DMS 273 treated with DMSO at 0.1 percent for 48 hours (cell line): ENCODE results near the gene POLR3GL.

ENCODE experiments used
- DNase-seq: peaks from one replicate; lab custom pipeline; 2025; lab: John Stamatoyannopoulos, UW

Gene POLR3GL

GRCh38 chr1:145975216-145975615 lies 10.7 kb downstream of the POLR3GL start:
- DNase-seq: no peak

GRCh38 chr1:145977016-145977415 lies 12.5 kb downstream of the POLR3GL start:
- no peak for DNase-seq

GRCh38 chr1:145977486-145978470 lies 13.3 kb downstream of the POLR3GL start:
- peak; percentile 71 for DNase-seq

DNA sequence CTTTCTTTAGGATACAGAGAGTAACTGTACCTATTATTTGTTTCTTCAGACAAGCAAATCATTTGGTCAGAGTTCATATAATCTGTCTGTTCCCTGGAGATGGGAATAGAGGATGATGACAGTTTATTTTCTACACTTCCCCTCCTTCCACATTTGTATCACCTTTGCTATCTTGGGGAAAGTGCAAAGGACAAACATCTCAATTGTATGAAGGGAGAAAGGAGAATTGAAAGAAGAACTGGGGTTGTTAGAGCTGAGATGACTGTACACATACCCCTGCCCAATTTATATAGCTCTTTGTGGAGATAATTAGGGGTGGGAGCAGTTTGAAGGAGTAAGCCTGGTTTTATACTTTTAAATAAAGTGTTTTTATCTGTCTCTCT lies 14.0 kb downstream of the POLR3GL start:
- no peak for DNase-seq

DNA sequence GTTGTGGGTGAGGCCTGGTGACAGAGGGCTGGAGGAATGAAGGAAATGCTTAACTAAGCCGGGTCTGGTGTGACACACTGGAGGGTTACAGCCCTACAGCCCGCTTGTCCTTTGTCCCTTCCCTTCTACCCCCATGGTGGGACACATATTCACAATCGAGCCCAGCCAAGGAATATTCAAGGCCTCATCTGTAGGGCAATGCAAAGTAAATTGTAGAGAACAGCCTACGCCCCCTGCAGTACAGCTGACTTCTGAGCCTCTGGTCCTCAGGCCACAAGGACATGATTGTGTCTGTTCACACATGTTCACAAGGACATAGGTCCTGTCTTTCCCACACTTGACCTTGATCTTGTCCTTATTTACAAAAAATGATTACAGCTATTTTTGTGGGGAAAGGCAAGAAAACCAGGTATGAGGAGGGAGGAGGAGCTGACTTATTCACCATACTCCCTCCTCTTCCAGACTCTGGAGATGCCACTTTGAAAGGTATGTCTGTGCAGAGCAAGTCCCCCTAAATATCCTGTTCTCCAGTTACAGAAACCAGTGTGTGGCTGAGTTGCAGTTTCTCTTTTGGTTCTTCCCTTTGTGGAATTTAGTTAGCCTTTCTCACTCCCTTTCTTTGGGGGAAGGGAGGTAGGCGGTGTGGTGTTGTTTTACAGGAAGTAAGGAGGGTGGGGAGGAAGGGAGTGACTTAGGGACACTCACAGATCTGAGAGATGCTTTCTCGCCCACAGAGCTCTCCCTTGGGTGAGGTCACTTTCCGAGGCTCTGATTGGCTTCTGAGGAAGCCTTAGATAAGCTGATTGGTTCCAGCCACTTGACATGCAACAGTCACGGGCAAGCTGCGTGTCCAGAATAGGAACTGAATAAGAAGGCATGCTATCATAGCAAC lies 14.6 kb downstream of the POLR3GL start:
- peak; percentile 95 for DNase-seq

DNA sequence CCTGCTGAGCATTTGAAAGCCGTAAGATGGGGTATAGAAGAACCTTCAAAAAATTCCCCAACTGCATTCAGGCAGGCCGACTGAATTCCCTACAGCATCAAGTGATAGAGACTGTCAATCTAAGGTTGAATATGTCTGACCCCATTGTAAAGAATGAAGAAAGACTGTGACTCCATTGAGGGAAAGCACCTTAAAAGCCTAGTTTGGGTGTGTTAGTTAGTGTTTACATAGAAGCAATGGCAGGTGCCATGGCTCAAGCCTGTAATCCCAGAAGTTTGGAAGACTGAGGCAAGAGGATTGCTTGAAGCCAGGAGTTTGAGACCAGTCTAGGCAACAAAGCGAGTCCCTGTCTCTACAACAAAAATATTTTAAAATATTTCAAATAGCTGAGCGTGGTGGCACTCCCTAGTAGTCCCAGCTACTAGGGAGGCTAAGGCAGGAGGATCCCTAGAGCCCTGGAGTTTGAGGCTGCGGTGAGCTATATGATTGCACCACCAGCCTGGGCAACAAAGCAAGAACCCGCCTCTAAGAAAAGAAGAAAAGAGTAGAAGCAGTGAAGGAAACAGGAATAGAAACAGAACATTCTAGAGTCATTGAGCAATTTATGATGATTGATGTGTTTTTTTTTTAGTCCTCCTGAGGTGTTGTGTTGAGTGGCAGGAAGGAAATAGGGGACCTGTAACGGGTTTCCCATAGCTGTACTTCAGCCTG lies 15.4 kb downstream of the POLR3GL start:
- DNase-seq: no peak

DNA sequence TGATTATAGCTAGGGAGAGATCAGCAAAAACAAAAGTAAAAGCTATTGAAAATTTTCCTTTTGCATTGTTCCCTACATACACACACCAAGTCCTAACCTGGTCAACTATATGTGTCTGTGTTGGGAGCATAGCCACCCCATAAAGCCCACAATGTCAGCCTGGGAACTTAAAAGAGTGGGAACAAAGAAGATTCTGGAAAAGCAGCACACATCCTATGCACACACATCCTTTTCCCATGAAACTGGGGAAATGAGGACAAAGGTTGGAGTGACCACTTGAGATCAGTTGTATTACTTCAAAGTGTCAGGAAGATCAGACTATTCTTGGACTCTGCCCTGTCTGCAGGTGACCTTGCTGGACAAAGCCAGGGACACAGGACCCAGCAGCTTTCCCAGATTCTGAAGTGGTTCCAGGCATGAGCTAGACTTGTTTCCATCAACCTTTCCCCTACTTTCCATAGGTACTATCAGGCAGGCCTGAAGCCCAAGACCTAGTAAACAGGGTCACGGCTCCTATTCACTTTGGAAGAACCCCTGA lies 16.0 kb downstream of the POLR3GL start:
- DNase-seq: no peak

- no peak for DNase-seq
Measured at GRCh38 chr1:145982010-145982723, 17.7 kb downstream of the POLR3GL start.

DNA sequence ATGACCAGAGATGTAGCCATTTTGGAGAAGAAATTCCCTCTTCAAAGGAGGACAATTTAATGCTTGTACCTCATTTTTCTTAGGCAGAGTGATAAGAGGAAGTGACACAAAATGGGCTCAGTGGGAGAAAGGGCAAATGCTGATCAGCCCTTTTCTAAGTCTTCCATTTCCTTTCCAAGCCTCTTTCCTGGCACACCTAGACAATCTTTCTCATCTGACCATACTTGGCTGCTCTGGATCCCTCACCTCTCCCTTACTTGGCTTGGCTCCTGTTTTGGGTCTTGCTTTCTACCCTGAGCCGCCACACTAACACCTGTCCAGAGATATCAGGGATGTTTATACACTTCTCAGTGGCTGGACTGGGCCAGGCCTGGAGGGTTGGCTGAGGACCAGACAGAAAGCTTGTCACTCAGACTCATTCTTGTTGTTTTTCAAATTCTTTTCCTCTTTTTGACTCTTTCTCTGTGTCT lies 18.8 kb downstream of the POLR3GL start:
- no peak for DNase-seq

DNA sequence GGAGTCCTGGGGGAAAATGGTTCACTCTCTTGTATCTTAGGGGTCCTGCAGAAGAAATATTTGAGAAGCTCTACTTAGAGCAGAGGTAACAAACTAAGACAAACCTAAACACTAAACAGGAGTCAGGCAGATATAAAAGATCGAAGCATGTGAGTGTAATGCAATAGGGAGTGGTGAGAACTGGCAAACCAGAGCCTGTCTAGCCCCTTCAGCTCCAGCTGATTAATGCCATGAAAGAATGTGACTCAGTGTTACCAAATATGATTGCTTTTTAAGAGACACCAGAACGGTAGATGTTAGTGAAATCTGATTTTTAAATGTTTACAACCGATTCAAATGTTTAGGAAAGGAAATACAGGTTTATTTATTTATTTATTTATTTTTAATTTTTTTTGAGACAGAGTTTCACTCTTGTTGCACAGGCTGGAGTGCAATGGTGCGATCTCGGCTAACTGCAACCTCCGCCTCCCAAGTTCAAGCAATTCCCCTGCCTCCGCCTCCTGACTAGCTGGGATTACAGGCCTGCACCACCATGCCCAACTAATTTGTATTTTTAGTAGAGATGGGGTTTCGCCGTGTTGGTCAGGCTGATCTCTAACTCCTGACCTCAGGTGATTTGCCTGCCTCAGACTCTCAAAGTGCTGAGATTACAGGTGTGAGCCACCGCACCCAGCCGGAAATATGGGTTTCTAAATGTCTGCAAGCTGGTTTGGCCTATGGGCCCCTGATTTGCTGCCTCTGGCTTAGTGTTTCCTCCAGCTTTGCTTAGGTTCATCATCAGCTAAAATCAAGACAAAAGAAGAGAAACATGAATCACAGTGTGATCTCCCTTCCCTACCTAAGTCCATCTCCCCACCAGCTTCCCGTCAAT lies 19.7 kb downstream of the POLR3GL start:
- DNase-seq: no peak

- DNase-seq: no peak
Measured at GRCh38 chr1:145985129-145985501, 20.6 kb downstream of the POLR3GL start.

- DNase-seq: peak; percentile 69
Measured at GRCh38 chr1:145985502-145986439, 21.3 kb downstream of the POLR3GL start.

DNA sequence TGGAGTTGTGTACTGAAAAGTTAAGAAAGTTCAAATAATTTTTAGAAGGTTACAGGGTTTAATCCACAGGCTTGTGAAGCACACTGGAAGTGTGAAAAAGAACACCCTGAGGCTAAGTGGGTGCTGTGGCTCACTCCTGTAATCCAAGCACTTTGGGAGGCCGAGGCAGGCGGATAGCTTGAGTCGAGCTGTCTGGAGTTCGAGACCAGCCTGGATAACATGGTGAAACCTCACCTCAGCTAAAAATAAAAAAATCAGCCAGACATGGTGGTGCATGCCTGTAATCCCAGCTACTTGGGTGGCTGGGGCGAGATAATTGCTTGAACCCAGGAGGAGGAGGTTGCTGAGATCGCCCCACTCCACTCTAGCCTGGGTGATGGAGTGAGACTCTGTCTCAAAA lies 22.1 kb downstream of the POLR3GL start:
- no peak for DNase-seq

- no peak for DNase-seq
Measured at GRCh38 chr1:145987926-145988325, 23.4 kb downstream of the POLR3GL start.

DNA sequence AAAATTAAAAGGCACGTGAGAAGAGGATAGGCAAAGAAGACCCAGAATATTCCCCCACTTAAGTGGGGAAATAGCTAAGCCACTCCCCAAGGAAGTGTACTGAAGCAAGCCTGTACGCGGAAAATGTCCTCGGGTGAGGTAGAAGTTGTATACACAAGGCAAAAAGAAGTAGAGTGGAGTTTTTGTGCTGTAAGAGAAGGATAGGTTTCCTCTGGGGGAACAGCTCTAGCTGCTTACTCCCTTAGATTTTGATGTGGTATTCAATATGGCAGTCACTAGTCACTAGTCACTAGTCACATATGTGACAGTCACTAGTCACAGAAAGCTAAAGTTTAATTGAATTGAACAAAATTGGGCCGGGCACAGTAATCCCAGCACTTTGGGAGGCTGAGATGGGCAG lies 24.3 kb downstream of the POLR3GL start:
- no peak for DNase-seq

DNA sequence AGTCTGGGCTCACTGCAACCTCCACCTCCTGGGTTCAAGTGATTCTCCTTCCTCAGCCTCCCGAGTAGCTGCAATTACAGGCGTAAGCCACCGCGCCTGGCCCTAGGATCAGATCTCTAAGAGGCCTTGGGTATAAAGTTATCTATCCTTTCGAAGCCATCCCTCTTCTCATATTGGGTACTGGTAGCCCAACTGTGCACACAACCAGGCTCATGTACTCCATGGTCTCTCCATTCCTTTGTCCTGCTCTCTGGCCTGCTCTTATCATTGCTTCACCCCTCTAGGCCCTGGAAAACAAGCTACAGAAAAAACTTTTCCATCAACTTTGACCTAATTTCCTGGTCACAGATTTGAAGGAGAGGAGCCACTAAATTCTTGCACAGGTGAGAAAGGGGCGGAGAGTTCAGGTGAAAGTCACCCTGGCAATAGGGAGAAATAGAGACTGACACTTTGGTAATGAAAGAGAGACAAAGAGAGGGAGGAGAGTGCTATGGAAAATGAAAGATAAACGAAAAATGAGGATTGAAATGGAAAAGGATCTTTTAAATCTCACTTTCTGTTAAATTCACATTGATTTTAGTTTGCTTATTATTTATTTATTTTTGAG lies 25.9 kb downstream of the POLR3GL start:
- DNase-seq: no peak

DNA sequence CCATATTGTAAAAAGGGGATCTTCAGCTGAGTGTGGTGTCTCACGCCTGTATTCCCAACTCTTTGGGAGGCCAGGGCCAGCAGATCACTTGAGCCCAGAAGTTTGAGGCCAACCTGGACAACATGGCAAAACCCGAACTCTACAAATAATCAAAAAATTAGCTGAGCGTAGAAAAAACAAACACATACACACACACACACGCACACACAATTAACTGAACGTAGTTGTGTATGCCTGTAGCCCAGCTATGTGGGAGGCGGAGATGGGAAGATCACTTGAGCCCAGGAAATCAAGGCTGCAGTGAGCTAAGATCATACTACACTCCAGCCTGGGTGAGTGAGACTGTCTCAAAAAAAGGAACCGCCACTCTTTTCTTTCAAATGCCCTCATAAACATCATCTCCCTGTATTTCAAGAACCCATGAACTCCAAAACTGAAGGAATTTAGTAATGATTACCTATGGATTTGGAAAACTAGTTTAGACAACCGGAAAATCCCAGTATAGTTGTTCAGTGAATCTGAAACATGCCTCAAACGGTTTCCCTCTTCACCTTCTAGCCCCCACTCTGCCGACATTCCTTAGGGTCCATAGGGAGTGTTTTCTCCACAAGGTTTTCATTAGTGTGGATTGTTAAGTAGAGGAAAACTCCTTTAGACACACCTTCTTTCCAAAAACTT lies 27.4 kb downstream of the POLR3GL start:
- peak; percentile 34 for DNase-seq

DNA sequence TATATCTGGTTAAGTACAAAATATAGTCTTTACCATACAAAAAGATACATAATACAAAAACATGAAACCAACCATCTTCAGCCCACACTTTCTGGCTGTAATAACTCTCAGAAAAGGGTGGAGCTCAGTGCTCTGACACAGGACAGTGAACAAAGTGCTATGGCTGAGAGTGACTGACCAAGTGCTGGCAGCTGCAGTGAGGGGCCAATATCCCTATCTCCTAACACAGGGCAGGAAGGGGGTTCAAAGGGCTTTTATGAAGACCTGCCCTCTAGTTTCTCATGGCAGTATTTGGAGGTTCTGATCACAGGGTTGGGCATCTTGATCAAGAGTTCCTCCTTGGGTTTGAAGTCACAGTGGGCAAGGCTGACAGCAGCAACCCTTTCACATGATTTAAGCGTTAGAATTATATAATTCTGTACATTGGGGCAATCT lies 28.0 kb downstream of the POLR3GL start:
- DNase-seq: no peak
